Fibroblast of upper back skin (primary cell): ENCODE measurements around the gene MAML3.
A peak's percentile ranks its signal among the peaks of the same experiment; 100 is the strongest.

Experiments
- DNase-seq: peaks from one replicate; pipeline ENCODE4 v3.0.0-alpha.2; 2013

The MAML3 gene

DNA sequence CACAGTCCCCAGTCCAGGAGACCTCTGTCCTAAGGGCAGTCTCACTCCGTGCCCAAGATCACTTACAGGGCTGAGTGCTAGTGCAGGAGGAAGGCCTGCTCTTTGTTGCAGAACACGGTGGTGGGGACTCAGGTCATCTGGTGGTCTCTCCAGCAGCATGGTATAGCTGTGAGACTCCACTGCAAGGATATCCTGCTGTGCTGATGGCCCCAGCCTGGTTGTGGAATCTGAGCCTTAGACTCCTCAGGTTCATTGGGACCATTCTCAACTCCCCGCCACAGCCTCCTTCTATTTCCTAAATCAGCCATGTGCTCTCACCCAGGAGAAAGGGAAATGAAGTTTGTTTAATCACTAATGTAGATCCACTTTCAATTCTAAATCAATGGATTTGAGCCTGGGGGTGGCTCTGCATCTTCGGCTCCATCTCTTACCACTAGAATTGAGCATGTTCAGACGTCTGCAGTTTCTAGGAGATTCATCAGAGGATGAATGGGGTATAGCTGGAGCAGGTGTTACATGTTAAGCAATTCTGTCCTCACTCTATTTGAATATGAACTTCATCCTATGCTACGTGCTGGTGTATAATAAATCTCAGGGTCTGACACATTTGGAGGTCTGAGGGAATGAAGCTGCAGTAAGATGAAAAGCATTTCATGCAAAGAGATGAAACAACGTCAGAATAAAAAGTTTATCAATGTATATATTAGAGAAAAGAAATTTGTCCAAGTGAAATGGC lies 299.1 kb downstream of the MAML3 start:
- DNase-seq: no peak

DNA sequence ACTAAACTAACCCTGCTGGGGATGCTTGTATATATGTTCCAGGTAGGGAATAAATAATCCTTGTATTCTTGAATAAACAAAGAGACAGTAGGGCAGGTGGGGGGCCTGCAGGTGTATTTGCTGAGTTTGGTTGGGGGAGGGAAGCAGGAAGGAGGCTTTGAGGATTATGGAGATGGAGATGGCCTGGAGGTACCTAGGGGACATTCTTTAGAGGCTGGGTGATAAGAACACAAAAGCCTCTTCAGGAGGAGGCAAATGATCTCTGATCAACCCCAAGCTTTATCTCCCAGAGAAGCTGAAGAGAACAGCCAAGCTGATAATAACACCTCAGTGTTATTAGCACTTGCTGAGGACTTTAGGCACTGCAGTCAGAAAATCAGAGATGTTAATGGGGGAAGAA lies 300.7 kb downstream of the MAML3 start:
- no peak for DNase-seq

DNA sequence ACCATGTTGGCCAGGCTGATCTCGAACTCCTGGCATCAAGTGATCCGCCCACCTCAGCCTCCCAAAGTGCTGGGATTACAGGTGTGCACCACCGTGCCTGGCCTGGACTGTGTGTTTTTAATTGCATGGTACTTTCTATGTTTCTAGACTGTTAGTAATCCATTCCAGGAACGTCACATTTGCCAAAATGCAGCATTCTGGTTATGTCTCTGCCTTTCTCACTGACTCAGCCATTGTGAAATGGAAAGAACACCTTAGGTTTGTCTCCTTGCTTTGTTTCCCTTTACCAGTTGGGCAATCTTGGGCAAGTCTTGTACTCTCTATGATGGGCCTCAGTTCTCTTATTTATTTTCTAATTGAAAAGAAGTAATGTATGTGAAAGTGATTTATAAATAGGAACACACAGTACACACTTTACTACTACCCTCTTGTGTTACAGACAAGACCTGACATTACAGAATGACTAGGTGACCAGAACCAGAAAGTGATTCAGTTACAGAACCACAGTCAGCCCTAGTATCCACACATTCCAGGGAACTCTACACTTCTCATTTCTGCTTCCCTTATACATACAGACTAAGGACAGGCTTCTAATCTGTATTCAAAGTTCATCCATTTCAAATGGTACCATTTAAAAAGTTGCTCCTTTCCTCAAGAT lies 301.2 kb downstream of the MAML3 start:
- no peak for DNase-seq

- no peak for DNase-seq
Measured at GRCh38 chr4:139851639-139852038, 302.3 kb downstream of the MAML3 start.

DNA sequence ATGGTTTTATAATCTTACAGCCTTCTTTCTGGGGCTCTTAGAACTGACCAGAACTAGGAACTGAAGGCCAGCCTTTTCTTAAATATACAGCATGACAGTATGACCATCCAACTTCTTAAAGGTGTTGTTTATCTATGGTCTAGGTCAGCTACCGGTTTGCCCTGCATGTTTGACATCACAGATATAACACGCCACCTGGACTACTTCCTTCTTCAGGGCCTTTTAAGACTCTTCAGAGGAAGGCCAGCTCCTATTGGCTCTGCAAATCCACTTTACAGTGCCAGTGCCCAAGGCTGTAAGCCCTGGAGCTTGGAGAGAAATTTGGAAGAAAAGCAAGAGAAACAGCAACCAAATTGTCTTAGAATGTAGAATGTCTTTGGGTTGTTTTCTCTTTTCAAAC lies 302.9 kb downstream of the MAML3 start:
- no peak for DNase-seq

DNA sequence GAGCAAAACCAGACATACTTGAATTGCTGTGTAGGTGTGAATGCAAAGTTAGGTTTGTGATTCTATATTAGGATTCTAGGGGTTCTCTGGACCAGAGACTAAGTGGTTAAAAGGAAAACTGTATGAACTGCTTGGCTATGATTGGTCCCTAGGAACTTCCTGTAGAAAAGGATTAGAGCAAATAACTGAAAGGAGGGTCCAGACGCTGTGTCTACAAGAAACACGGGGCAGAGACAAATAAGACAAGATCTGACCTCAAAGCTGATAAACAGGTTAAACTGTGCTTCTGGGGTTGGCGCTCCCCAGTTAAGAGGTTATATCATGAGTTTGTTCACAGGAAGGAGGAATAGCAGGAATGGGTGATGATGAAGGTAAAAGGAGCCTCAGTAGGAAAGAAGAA lies 304.8 kb downstream of the MAML3 start:
- DNase-seq: no peak

DNA sequence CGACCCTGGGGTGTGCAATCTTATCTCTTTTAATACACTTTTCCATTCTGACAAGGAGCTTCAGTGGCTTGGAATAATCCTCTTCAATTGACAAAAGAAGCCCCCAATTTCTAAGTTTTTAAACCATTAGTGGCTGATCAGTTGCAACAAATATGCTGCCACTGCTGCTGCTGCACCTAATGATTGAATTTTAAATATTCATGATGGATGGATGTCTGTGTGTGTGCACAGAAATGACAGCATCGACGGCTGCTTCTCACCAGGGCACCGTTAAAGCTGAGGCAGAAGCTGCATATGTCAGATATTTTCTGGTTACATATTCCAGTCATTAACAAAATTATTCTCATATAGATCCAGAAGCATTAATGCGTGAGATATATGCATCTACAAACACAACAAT lies 306.0 kb downstream of the MAML3 start:
- DNase-seq: no peak

GRCh38 chr4:139847602-139848001 lies 306.4 kb downstream of the MAML3 start:
- DNase-seq: no peak

DNA sequence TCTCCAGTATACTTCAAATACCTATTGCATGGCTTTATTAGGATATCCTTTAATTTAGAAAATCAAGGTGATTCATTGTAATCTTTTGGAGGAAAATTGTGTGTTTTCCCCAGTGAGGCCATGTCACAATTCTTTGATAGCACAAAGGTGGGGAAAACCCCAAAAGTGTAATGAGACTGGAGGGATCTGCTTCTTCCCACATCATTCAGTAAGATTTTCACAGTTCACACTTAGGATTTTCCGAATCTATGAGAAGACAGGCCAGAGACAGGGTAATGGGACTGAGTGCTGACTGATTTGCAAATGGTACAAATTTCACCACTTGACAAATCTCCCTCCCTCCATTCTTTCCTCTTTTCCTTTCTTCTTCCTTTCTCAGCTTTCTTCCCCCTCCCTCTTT lies 307.2 kb downstream of the MAML3 start:
- DNase-seq: no peak

DNA sequence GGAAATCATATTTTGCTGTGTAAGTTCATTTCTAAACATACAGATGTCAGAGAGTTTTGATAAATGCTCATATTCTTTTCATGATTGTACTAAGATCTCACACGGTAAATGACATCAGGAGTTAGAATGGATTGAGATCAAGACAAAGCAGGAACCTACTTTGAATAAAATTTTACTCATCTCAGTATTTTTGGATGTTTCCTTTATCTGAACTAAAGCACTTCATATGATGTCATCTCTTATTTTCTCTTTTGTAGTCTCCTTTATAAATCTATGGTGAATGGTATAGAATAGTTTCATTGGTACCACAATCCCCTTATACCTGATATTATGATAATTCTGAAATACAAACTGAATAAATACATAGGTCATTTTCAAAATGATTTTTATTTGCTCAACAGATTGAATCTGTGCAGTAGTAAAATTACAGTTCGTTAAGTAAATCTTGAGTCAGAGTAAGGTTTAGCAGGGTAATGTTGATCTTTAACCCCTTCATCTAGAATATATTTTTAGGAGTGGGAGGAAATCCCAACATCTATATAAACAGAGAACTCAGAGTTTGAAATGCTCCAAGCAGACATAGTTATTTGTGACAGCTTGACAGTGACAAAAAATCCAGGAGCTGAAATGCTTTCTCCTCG lies 308.4 kb downstream of the MAML3 start:
- DNase-seq: no peak

GRCh38 chr4:139844459-139845036 lies 309.4 kb downstream of the MAML3 start:
- no peak for DNase-seq

DNA sequence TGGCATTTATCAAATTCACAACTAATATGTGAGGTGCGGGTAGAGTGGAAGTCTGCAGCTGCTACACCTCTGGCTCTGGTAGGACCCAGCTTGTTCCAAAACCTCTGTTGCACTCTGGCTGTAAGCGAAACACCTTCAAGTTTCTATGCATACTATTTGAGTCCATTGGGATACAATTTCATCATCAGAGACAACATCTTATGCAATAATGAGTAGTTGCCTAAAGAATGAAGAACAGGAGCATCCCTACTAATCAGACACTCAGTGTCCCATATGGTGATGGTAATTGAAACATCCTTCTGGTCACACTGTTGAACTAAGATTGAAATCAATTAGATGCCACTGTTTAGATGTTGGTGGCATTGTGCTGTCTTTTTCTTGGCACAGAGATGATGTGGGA lies 309.9 kb downstream of the MAML3 start:
- DNase-seq: no peak

GRCh38 chr4:139843641-139844040 lies 310.3 kb downstream of the MAML3 start:
- no peak for DNase-seq

GRCh38 chr4:139841464-139842195 lies 312.4 kb downstream of the MAML3 start:
- DNase-seq: no peak

DNA sequence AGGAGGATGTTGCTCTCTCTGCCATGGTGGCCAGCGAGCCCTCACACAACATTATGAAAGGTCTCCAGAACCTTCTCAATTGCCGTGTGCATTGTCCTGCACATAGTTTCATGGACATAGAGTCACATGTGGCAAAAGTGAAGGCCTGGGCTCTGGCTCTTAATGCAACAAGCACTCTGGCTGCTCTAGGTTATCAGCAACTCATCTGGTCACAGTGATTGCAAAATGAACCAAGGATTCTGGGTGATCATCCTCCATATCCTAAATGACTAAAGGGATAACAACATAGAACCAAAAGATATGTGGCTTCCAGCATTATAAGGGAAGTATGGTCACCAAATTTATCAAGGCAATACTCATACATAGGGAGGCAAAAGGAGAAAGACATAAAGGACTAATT lies 313.2 kb downstream of the MAML3 start:
- no peak for DNase-seq

GRCh38 chr4:139839403-139840031 lies 314.5 kb downstream of the MAML3 start:
- no peak for DNase-seq

GRCh38 chr4:139838811-139839210 lies 315.2 kb downstream of the MAML3 start:
- peak; percentile 41 for DNase-seq

DNA sequence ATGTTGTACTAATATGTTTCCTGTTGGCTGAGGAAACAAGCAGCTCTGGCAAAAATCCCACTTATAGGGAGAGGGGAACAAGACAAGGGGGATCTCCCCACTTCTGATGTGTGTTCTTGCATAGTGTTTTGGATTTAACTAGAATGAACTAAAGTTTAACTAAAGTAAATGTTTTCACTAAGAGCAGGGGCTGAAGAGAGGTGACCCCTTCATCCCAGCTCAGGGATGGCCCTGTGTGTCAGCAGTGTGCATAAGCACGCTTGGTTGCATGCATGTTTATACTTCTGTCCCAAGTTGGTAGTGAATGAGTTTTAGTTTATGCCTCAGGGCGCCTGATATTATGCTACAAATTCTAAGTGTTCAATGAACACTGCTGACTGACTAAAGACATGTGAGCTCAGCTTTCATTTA lies 319.0 kb downstream of the MAML3 start:
- DNase-seq: no peak

DNA sequence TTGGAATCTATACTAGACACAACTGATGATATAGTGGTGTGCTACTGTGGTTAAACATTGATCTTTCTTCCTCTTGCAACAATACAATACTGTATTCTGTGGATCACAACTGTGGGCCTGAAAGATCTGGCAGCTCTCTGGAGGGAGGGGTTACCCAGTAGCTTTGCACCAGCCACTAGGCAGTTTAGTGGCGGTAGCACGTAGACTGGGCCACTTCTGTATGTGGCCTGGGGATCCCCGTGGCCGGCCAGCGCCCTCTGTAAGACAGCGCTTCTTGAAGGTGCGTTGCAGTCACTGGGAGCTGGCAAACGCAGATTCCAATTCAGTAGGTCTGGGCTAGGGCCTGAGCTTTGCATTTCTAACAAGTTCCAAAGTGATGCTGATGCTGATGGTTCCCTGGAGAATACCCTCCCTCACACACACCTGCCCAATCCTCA lies 319.7 kb downstream of the MAML3 start:
- DNase-seq: no peak

DNA sequence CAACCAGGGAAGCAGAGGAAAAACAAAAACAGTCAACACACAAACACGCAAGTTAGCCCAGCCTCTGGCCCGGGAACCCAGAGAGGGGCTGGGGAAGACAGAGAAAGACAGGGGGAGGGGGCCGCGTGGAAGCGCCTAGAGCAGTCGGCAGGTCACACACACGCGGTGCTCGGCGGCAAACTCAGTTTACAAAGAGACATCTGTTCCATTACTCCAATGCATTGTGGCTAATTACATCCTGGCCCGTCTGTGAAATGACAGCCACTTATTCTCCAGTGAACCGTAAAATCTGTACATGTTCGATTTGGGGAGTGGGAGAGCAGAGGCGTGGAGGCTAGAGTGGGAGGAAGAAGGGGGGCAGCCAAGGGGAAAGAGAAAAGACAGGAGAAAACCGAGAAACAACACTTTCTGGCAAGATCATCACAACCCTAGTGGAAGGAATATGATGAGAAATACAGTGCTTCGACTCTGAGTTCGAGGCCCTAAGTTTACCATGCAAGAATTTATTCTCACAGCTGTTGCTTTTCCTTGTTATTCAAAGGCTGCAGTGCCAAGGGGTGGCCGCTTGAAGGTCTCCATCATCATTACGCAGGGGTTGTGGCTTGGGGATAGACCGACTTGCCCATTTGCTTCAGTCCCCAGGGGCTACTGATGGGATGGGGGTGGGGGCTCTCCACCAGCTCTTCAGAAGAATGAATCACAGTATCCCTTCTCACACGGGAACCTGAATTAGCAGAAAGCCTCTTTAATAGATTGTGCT lies 320.7 kb downstream of the MAML3 start:
- peak; percentile 19 for DNase-seq

DNA sequence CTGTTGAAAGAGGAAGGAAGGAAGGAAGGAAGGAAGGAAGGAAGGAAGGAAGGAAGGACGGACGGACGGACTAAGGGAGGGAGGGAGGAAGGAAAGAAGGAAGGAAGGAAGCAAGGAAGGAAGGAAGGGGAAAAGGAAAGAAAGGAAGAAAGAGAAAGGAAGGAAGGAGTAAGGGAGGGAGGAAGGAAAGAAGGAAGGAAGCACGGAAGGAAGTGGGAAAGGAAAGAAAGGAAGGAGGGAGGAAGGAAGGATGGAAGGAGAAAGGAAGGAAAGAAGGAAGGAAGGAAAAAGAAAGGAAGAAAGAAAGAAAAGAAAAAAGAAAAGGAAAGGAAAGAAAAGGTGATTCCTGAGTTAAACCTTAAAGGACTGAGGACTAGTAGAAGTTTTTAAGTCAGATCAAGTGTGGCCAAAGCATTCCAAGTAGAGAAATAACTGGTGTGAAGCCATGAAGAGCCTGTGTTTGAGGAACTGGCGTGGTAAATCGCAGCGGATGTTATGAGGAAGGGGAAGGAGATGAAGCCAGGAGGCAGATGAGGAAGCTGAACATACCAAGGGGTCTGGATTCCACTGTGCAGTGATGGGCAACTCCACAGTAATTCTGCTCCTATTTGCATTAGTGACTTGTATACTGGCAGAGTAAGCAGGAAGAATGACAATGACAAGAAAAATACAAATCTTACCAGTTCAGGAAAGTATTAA lies 324.9 kb downstream of the MAML3 start:
- DNase-seq: no peak
